HEK293 (cell line): ENCODE measurements around the gene GLT6D1.

Experiments used
- CTCF ChIA-PET: fragments of 350-600 bp; formaldehyde crosslinking; extraction: SDS; loops from one replicate; lab custom pipeline; 2021; ENCODE audit warnings: antibody characterized with exemption; lab: Yijun Ruan, JAX
- POLR2A ChIA-PET: fragments of 300-600 bp; formaldehyde crosslinking; extraction: SDS; loops from one replicate; lab custom pipeline; 2020; ENCODE audit warnings: antibody characterized with exemption, inconsistent platforms; lab: Yijun Ruan, JAX
- H3K27ac ChIP-seq: fragments of 200-500 bp; sonication (Bioruptor generic); 2 replicates; pipeline ENCODE4 v1.5.1; 2014; ENCODE audit warnings: low read depth, low read length, control low read depth, inconsistent platforms; ENCODE audit errors: extremely low read depth
- H3K36me3 ChIP-seq, 2 experiments: fragments of 200-500 bp in 1 of 2; sonication (Bioruptor generic) in 1 of 2; 1 replicate in 1 of 2; 2 replicates in 1 of 2; pipeline ENCODE4 v1.5.1; 2014 to 2017; ENCODE audit warnings: inconsistent platforms in 2 of 2, low read length in 2 of 2; ENCODE audit not compliant: control insufficient read depth in 2 of 2, insufficient read depth in 1 of 2
- H3K4me1 ChIP-seq: fragments of 200-500 bp; sonication (Bioruptor generic); 2 replicates; pipeline ENCODE4 v1.5.1; 2014; ENCODE audit warnings: mild to moderate bottlenecking, low read length, inconsistent platforms; ENCODE audit not compliant: control insufficient read depth, insufficient read depth
- H3K4me3 ChIP-seq: 2 replicates; pipeline ENCODE4 v1.5.1; 2011; ENCODE audit warnings: low read depth, mild to moderate bottlenecking, control low read depth, low read length, moderate library complexity
- H3K9me3 ChIP-seq: fragments of 200-500 bp; sonication (Bioruptor generic); 2 replicates; pipeline ENCODE4 v1.5.1; 2014; ENCODE audit warnings: low read depth, low read length, inconsistent platforms; ENCODE audit not compliant: control insufficient read depth, insufficient read depth
- AEBP2 ChIP-seq: fragments of 450-650 bp; formaldehyde crosslinking; IDR thresholded peaks from 2 replicates; pipeline ENCODE4 v1.5.1; 2016; ENCODE audit warnings: missing biosample characterization, missing genetic modification characterization, borderline replicate concordance
- KLF16 ChIP-seq: fragments of 450-650 bp; formaldehyde crosslinking; IDR thresholded peaks from 2 replicates; pipeline ENCODE4 v1.5.1; 2017; ENCODE audit warnings: missing biosample characterization, missing genetic modification characterization
- MEIS1 ChIP-seq: sonication (generic); formaldehyde crosslinking; IDR thresholded peaks from 2 replicates; pipeline ENCODE4 v1.8.1; 2022; ENCODE audit warnings: missing genetic modification reagents, mild to moderate bottlenecking, borderline replicate concordance
- MZF1 ChIP-seq: fragments of 450-650 bp; formaldehyde crosslinking; IDR thresholded peaks from 2 replicates; pipeline ENCODE4 v1.5.1; 2017; ENCODE audit warnings: missing biosample characterization, missing genetic modification characterization, borderline replicate concordance
- OVOL3 ChIP-seq: fragments of 450-650 bp; formaldehyde crosslinking; IDR thresholded peaks from 2 replicates; pipeline ENCODE4 v1.5.1; 2016; ENCODE audit warnings: missing biosample characterization, missing genetic modification characterization
- PBX3 ChIP-seq: sonication (generic); formaldehyde crosslinking; IDR thresholded peaks from 2 replicates; pipeline ENCODE4 v1.8.1; 2022; ENCODE audit warnings: mild to moderate bottlenecking, moderate library complexity, missing genetic modification reagents
- SP7 ChIP-seq: fragments of 450-650 bp; formaldehyde crosslinking; IDR thresholded peaks from 2 replicates; pipeline ENCODE4 v1.5.1; 2016; ENCODE audit warnings: missing biosample characterization, missing genetic modification characterization
- TCF7L2 ChIP-seq: IDR thresholded peaks from 2 replicates; pipeline ENCODE4 v1.6.1; 2011; ENCODE audit warnings: low read depth, mild to moderate bottlenecking, inconsistent platforms, low read length, moderate library complexity, borderline replicate concordance
- ZBTB1 ChIP-seq: fragments of 450-650 bp; formaldehyde crosslinking; IDR thresholded peaks from 2 replicates; pipeline ENCODE4 v1.5.1; 2016; ENCODE audit warnings: missing biosample characterization, missing genetic modification characterization
- ZFP41 ChIP-seq: fragments of 450-650 bp; formaldehyde crosslinking; IDR thresholded peaks from 2 replicates; pipeline ENCODE4 v1.5.1; 2016; ENCODE audit warnings: missing biosample characterization, missing genetic modification characterization, borderline replicate concordance
- ZIC2 ChIP-seq: fragments of 450-650 bp; formaldehyde crosslinking; IDR thresholded peaks from 2 replicates; pipeline ENCODE4 v1.5.1; 2016; ENCODE audit warnings: missing biosample characterization, missing genetic modification characterization
- ZNF132 ChIP-seq: fragments of 450-650 bp; formaldehyde crosslinking; IDR thresholded peaks from 2 replicates; pipeline ENCODE4 v1.5.1; 2017; ENCODE audit warnings: missing biosample characterization, missing genetic modification characterization, borderline replicate concordance
- ZNF214 ChIP-seq: fragments of 450-650 bp; formaldehyde crosslinking; IDR thresholded peaks from 2 replicates; pipeline ENCODE4 v1.5.1; 2017; ENCODE audit warnings: missing biosample characterization, mild to moderate bottlenecking, missing genetic modification characterization, borderline replicate concordance
- ZNF248 ChIP-seq: fragments of 450-650 bp; formaldehyde crosslinking; IDR thresholded peaks from 2 replicates; pipeline ENCODE4 v1.5.1; 2017; ENCODE audit warnings: missing biosample characterization, missing genetic modification characterization
- ZNF488 ChIP-seq: fragments of 450-650 bp; formaldehyde crosslinking; IDR thresholded peaks from 2 replicates; pipeline ENCODE4 v1.5.1; 2016; ENCODE audit warnings: missing biosample characterization, missing genetic modification characterization
- ZNF514 ChIP-seq: fragments of 450-650 bp; formaldehyde crosslinking; IDR thresholded peaks from 2 replicates; pipeline ENCODE4 v1.5.1; 2016; ENCODE audit warnings: missing biosample characterization, missing genetic modification characterization
- ZNF529 ChIP-seq: fragments of 450-650 bp; formaldehyde crosslinking; IDR thresholded peaks from 2 replicates; pipeline ENCODE4 v1.5.1; 2017; ENCODE audit warnings: missing genetic modification characterization, missing biosample characterization; ENCODE audit not compliant: insufficient replicate concordance
- ZNF571 ChIP-seq: fragments of 450-650 bp; formaldehyde crosslinking; IDR thresholded peaks from 2 replicates; pipeline ENCODE4 v1.5.0; 2017; ENCODE audit warnings: missing biosample characterization, missing genetic modification characterization
- ZNF658 ChIP-seq: fragments of 450-650 bp; formaldehyde crosslinking; IDR thresholded peaks from 2 replicates; pipeline ENCODE4; 2016; ENCODE audit warnings: missing biosample characterization, missing genetic modification characterization
- ZNF707 ChIP-seq: fragments of 450-650 bp; formaldehyde crosslinking; IDR thresholded peaks from 2 replicates; pipeline ENCODE4 v1.5.1; 2016; ENCODE audit warnings: missing biosample characterization, missing genetic modification characterization
- ZNF768 ChIP-seq: fragments of 450-650 bp; formaldehyde crosslinking; IDR thresholded peaks from 2 replicates; pipeline ENCODE4 v1.5.1; 2018; ENCODE audit warnings: missing biosample characterization, mild to moderate bottlenecking, missing genetic modification characterization
- ZNF776 ChIP-seq: fragments of 450-650 bp; formaldehyde crosslinking; IDR thresholded peaks from 2 replicates; pipeline ENCODE4 v1.5.0; 2017; ENCODE audit warnings: missing biosample characterization, missing genetic modification characterization, borderline replicate concordance
- ZNF843 ChIP-seq: fragments of 450-650 bp; formaldehyde crosslinking; IDR thresholded peaks from 2 replicates; pipeline ENCODE4 v1.5.1; 2016; ENCODE audit warnings: missing biosample characterization, missing genetic modification characterization
- TF ChIP-seq, protein P1 (sequence below): fragments of 450-650 bp; formaldehyde crosslinking; IDR thresholded peaks from 2 replicates; pipeline ENCODE4 v1.5.1; 2016; ENCODE audit warnings: missing biosample characterization, missing genetic modification characterization
- TF ChIP-seq, protein P2 (sequence below): fragments of 450-650 bp; formaldehyde crosslinking; IDR thresholded peaks from 2 replicates; pipeline ENCODE4 v1.5.1; 2016; ENCODE audit warnings: missing biosample characterization, missing genetic modification characterization

Gene GLT6D1

GRCh38 chr9:135624282-135624681 is 15.1 kb downstream of the GLT6D1 start:
- no peaks in the 10 kb centered on the region for H3K9me3 ChIP-seq
- no peak overlapping the region for H3K27ac ChIP-seq
- CTCF ChIA-PET = interaction anchor here (0.5 to 4.7 kb wide), 2 partner anchors 22 to 777 kb away, joined by 3 to 39 read pairs; no protein-coding TSS in a partner anchor
- POLR2A ChIA-PET = no interaction called here
- no peaks in the 10 kb centered on the region for H3K36me3 ChIP-seq
- no peaks in the 10 kb centered on the region for H3K4me1 ChIP-seq
- no peak for TF ChIP-seq SP7 (tag by site-specific recombination)
- TF ChIP-seq KLF16 (tag by site-specific recombination) = no peak
- TF ChIP-seq, protein P1, sequence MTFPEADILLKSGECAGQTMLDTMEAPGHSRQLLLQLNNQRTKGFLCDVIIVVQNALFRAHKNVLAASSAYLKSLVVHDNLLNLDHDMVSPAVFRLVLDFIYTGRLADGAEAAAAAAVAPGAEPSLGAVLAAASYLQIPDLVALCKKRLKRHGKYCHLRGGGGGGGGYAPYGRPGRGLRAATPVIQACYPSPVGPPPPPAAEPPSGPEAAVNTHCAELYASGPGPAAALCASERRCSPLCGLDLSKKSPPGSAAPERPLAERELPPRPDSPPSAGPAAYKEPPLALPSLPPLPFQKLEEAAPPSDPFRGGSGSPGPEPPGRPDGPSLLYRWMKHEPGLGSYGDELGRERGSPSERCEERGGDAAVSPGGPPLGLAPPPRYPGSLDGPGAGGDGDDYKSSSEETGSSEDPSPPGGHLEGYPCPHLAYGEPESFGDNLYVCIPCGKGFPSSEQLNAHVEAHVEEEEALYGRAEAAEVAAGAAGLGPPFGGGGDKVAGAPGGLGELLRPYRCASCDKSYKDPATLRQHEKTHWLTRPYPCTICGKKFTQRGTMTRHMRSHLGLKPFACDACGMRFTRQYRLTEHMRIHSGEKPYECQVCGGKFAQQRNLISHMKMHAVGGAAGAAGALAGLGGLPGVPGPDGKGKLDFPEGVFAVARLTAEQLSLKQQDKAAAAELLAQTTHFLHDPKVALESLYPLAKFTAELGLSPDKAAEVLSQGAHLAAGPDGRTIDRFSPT = no peak
- no peak for TF ChIP-seq ZNF707 (tag by site-specific recombination)
- TF ChIP-seq ZNF776 = no peak
- no peak for TF ChIP-seq MZF1 (tag by site-specific recombination)
- TF ChIP-seq ZNF214 (tag by site-specific recombination) = no peak
- TF ChIP-seq OVOL3 = no peak
- TF ChIP-seq, protein P2, sequence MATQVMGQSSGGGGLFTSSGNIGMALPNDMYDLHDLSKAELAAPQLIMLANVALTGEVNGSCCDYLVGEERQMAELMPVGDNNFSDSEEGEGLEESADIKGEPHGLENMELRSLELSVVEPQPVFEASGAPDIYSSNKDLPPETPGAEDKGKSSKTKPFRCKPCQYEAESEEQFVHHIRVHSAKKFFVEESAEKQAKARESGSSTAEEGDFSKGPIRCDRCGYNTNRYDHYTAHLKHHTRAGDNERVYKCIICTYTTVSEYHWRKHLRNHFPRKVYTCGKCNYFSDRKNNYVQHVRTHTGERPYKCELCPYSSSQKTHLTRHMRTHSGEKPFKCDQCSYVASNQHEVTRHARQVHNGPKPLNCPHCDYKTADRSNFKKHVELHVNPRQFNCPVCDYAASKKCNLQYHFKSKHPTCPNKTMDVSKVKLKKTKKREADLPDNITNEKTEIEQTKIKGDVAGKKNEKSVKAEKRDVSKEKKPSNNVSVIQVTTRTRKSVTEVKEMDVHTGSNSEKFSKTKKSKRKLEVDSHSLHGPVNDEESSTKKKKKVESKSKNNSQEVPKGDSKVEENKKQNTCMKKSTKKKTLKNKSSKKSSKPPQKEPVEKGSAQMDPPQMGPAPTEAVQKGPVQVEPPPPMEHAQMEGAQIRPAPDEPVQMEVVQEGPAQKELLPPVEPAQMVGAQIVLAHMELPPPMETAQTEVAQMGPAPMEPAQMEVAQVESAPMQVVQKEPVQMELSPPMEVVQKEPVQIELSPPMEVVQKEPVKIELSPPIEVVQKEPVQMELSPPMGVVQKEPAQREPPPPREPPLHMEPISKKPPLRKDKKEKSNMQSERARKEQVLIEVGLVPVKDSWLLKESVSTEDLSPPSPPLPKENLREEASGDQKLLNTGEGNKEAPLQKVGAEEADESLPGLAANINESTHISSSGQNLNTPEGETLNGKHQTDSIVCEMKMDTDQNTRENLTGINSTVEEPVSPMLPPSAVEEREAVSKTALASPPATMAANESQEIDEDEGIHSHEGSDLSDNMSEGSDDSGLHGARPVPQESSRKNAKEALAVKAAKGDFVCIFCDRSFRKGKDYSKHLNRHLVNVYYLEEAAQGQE (tag by site-specific recombination) = no peak
- TF ChIP-seq ZNF843 (tag by site-specific recombination) = no peak
- TF ChIP-seq ZNF529 (tag by site-specific recombination) = no peak
- no peak for TF ChIP-seq ZBTB1
- no peak for TF ChIP-seq AEBP2 (tag by site-specific recombination)
- no peak for TF ChIP-seq TCF7L2
- no peak for TF ChIP-seq ZFP41 (tag by site-specific recombination)
- no peak for TF ChIP-seq ZNF132 (tag by site-specific recombination)
- no peak overlapping the region for H3K4me3 ChIP-seq

DNA sequence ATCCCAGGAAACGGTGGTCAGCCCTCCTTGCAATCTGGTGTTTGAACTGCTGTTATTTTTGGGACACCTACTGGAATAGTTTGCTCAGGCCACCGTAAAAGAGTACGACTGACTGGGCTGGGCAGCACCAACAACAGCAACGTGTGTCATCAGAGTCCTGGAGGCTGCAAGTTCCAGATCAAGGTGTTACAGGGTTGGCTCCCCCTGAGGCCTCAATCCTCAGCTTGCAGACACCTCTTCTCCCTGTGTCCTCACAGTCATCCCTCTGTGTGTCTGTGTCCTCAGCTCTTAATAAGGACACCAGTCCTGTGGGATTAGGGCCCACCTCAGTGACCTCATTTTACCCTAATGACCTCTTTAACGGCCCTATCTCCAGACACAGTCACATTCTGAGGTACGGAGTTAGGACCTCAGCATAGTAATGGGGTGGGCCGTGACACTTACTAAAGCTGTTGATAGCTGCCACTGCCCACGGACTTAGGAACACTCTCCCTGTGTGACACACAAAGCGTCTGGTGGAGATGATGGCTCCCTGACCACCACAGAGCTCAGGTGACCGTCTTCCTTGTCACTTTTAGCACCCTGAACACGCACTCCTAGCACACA is 16.8 kb downstream of the GLT6D1 start:
- ChIA-PET POLR2A (interaction anchor here (1.0 kb wide), 1 partner anchor 18 kb away, joined by 3 read pairs; no protein-coding TSS in a partner anchor), CTCF (interaction anchor here (0.6 to 4.7 kb wide), 5 partner anchors 20 to 500 kb away, joined by 3 to 39 read pairs (median 4); no protein-coding TSS in a partner anchor)
- H3K4me1 ChIP-seq = no peaks in the 10 kb centered on the region
- H3K9me3 ChIP-seq = no peaks in the 10 kb centered on the region
- no peaks in the 10 kb centered on the region for H3K36me3 ChIP-seq
- H3K27ac ChIP-seq = no peak overlapping the region
- H3K4me3 ChIP-seq = no peak overlapping the region
- TF ChIP-seq ZNF658 (tag by site-specific recombination) (no peak), ZNF768 (tag by site-specific recombination) (no peak), ZNF488 (tag by site-specific recombination) (no peak), MEIS1 (no peak), ZIC2 (tag by site-specific recombination) (no peak), ZNF571 (tag by site-specific recombination) (no peak), ZNF248 (no peak), ZNF514 (tag by site-specific recombination) (no peak), PBX3 (CRISPR knock-in tag) (no peak)
